ENCODE measurements around the gene TMEM47.

TMEM47 gene

DNA sequence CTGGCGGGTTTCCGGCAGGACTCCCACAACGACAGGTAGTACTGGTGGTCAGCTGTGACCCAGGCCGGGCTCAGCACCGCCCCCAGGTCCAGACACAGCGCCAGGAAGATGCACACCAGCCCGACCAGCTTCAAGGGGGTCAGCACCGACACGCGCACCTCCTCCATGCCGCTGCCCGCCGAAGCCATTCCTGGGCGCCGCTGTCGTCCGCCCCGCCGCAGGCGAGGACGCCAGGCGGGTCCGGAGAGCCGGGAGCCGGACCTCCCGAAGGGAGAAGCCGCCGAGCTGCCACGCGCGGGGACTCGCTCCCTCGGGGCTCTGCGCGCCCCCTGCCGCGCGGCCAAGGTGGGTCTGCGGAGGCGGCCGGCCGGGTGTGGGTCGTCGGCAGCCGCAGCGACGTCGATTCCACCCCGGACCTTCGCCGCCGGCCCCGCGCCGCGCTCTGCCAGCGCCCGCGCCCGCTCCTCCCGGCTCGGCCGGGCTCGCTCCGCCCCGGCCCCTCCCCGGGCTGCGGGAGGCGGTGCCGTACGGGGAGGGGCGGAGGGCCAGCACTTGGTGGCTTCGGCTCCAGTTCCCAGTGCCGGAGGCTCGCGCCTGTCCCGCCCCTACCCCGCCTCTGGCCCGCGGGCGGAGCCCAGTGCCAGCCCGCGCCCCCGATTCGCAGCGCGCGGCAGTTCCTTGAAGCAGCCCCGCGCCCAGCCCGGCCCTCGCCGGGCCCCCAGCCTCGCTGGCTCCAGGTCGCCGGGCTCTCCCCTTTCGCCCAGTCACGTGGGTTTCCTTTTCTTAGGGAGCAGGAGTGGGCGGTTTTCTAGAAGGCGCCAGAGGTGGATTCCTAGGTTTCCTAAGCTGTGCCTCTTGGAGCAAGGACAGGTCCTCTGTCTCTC, at the start of gene TMEM47:
Gene TMEM47 (minus strand): TSS at position 444 of the 884 bp plus-strand sequence. CDS start 256 bp downstream, at position 188.
- no peak for DNase-seq (ENCODE audit: low read depth in 1 of 2, low spot score in 1 of 2)

DNA sequence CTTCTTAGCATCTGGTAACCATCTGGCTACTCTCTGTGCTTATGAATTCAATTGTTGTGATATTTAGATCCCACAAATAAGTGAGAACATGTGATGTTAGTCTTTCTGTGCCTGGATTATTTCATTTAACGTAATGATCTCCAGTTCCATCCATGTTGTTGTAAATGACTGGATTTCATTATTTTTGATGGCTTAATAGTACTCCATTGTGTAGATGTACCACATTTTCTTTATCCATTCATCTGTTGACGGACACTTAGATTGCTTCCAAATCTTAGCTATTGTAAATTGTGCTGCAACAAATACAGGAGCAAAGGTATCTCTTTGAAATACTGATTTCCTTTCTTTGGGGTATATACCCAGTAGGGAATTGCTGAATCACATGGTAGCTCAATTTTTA, 30.0 kb upstream of the TMEM47 start:
- no peak for DNase-seq (ENCODE audit: low read depth in 1 of 2, low spot score in 1 of 2)

DNA sequence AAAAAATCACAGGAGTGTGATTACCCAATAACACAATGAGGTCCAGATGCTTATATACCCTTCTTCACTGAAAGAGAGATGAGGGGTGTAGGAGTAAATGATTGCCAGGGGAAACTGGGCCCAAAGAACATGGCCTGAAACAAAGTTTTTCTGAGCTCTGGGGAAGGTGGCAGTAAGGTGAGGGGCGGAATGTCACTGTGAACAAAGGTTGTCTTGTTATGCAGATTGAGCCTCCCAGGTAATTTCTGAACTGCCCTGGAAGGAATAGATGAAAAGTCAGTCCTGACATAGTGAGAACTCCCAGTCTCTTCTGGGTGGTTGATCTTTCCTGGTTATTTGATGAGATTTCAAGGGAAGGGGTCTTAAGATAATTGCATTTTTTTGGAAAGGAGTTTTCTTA, 2.5 kb upstream of the TMEM47 start:
- DNase-seq (ENCODE audit: low read depth in 1 of 2, low spot score in 1 of 2), result no peak

DNA sequence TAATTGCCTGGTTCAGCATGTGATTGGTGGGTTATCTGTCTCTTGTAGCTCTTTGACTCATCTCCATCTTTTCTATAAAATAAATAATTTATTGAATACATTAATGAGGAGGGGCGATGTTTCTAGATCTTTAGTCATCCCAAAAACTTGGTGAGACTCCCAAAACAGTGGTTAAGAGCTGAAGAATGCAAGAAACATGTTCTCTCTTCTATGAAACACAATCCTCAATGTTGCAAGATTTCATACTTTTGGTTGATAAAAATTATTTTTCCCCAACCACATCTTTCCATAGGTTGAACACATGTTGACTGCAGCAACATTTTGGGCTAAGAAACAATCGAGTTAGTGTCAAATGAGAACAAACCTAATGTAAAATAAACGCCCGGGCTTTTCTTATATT, 1.2 kb upstream of the TMEM47 start:
- DNase-seq (ENCODE audit: low read depth in 1 of 2, low spot score in 1 of 2), result no peak

DNA sequence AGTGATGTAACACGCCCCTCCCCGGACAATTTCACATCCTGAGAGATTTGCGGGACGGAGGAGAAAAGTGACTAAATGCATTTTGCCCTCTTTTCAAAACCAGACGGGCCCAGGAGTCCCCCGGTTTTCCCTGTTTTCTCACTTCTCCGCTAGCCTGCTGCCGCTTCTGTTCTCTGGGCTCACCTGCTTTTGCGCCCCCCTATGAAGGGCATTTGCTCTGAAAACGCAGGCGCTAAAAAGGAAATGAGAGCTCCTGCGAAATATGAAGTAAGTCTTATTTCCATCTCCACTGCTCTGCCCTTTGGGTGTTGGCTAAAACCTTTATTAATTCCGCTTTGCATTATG, 613 bp upstream of the TMEM47 start:
- DNase-seq (ENCODE audit: low read depth in 1 of 2, low spot score in 1 of 2), result no peak

DNA sequence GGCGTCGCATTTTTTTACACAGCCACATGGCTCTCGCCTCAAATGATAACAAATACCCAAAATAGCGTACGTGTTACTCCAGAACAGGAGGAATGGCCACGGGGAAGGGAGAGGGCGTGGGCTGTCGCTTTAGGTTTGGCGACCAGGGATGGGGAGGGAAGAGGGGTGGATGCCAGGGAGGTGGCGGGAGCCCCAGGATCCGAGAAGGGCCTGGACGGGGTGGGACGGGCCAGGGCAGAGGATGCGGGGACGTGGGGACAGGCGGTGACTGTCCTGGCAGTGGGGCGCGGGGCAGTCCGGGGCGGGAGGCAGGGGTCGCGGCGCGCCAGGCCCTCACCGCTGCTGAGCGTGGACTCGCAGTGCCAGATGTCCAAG, 631 bp downstream of the TMEM47 start:
- DNase-seq (ENCODE audit: low read depth in 1 of 2, low spot score in 1 of 2), result no peak

DNA sequence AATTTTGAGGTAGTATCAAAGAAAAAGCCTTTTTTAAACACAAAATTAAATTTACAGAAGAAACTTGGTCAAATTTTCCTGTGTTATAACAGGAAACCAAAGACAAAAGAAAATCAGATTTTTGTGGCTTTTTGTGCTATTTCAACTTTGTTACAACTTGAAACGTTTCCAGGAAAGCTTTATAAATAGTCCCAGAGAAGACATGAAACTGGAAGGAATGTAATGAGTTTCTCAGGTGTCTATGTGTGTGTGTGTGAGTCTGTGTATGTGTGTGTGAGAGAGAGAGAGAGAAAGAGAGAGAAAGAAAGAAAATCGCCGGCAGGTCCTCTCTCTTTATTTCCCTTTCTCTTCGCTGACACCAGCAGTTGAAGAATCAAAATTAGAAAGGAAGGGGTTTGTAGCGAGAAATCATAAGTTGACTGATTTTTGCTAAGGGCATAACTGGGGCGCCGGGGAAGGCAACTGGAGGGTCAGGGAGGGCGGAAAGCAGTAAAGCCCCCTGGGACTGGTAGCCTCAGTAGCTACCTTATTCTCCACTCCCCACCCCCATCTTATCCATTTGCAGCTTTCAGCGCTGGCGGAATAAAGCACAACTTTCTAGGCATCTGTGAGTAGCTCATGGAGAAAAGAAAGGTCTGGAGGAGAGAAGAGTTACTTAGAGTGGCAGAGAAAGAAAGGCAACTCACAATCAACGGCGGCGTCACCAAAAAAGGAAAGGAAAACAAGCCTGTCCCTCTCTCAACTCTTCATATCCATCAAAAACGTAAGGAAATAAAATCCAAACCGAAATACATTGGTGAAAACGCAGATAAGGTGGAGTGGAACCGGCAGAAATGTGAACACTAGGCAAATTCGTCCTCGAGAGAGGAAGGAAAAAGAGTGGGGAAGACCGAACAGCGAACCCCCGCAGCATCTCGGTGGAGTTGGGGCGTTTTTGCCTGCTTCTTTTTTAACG, 1.3 kb downstream of the TMEM47 start:
- DNase-seq (ENCODE audit: low read depth in 1 of 2, low spot score in 1 of 2), result no peak

DNA sequence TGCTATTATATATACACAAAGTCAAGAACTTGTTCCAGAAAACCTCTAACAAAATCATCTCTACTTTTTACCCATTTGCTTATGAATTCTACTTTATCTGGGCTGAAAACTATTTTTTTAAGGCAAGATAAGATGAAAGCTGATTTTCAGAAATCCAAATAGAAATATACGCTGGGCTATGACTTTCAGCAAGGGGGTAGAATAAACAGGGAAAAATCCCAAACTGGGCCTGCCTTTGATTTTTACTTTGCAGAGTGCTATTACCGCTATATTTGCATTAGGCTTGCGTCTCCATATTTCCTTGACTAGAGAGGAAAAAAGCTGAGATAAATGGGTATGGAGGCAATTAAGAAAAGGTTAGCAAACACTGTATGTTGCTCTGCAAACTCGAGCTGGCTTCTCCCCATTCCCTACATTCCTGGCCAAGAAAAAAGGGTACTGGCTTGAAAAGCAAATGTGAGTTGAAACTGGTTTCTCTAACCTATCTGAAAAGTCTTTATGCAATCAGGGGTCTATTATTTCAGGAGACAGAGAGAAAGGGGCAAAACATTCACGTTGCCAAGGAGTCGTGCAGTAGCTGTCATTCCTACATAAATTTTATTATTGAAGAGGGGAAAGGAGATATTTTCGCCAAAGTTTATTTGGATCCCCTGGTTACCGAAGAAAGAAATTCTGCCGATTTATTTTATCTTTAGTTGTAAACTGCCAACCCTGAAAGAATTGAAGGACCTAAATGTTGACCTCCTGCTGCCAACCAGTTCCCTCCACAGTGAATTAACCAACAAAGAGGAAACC, 2.2 kb downstream of the TMEM47 start:
- DNase-seq (ENCODE audit: low read depth in 1 of 2, low spot score in 1 of 2), result no peak

DNA sequence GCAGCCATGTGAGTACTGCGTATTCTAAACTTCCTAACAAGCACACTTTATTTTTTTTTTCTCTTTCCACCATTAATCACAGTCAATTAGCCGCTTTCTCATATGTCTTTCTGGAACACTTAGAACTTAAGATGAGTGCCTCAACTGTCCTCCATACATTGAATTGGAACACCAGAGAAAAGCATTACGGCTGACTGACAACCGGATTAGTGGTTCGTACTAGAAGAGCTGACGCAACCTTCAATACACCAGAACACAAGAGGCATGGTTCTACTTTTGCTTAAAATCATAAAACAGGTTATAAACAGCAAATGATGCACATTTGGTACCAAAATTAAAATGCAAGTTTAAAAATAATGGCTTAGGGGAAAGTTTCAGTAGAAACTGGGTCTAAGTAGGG, 3.3 kb downstream of the TMEM47 start:
- DNase-seq (ENCODE audit: low read depth in 1 of 2, low spot score in 1 of 2), result no peak

DNA sequence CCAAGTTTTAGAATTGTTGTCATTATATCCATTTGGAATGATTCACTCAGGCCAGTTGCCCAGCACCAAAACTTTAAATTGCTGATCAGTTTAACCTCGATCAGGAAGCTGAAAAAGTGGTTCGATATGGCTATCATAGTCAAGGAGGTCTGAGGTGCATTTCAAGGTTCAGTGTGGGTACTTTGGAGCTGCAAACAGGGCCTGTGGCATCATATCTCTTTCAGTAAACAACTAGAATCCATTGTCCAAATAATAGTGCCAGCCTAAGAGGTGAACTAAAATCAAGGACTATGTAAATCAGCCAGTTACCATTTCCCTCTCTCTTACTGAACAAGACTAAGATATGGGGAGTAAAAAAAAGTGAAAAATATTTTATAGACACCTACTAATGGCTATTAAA, 14.2 kb downstream of the TMEM47 start:
- DNase-seq (ENCODE audit: low read depth in 1 of 2, low spot score in 1 of 2), result no peak

DNA sequence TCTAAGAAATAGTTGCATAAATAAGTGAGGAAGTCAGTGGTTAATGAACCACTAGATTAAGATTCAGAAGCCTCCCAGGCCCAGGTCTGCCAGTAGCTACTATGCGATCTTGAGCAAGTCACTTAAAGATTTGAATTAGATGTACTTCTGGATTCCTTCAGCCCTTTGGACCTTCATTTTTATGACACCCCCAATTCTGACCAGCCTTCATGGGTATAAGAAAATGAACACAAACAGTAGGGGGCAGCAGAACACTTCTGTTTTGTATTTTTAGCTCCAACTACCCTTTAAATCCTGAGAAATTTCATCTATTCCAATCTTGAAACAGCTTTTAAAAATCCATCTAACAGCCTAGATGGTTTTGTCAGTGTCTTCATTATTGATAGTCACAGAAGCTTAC, 19.0 kb downstream of the TMEM47 start:
- no peak for DNase-seq (ENCODE audit: low read depth in 1 of 2, low spot score in 1 of 2)

DNA sequence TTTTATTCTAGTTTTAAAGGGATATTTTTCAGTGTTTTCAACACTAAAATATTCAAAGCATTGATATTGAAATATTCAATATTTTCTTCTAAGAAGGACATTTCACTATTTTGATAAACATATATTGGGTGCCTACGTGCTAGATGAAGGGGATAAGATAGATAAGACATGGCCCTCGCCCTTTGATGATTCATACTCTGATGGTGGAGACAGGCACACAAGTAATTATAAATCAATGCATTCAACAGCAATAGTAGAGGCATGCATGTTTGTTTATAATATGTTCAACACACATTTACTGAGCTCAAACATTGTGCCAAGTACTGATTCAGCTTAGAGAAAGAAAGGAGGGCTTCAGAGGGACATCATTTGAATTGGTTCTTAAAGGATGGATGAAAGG, 22.7 kb downstream of the TMEM47 start:
- DNase-seq (ENCODE audit: low read depth in 1 of 2, low spot score in 1 of 2), result no peak

DNA sequence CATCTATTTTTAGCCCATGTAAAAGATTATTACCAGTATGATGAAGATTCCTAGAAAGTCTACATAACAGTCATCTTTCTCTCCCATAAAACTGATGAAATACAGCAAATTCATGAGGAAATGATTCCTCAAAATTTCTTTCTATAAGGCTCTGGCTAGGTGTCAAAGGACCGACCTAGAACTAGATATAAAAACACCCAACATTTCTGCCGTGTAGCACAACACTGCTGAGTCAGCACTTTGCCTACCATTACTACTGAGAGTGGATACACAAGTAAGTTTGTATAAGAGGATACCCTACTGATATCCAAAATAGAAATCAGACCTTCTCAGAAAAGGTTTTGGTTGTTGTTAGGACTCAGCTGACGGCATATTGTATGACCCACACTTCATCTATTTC, 24.7 kb downstream of the TMEM47 start:
- no peak for DNase-seq (ENCODE audit: low read depth in 1 of 2, low spot score in 1 of 2)

DNA sequence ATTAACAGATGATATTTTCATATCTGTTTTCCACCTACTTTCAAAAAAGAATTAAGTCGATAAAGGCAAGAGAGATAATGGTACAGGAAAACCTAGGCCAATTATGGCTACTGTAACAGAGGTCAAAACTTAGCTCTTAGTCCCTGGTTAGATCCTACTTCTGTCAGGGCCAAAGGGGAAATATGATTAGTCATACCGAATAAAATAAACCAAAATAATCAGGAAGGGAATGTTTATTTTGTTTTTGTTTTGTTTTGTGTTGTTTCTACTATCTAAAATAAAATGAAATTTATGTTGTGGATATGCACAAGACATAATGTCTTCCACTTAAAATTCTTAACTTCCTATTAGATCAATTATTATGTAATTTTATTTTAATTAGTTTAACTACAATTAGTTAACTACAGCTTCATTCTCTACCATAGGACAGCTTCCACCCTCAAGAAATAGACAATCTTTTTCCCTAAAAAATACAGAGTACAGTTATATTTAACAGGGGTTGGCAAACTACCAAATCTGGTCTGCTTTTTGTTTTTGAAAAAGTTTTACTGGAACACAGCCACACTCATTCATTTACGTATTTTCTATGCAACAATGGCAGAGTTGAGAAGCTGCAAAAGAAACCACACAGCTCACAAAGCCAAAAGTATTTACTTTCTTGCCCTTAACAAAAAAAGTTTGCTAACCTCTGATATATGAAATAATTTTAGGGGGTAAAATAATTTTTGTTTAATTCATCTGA, 25.4 kb downstream of the TMEM47 start:
- DNase-seq (ENCODE audit: low read depth in 1 of 2, low spot score in 1 of 2), result no peak

DNA sequence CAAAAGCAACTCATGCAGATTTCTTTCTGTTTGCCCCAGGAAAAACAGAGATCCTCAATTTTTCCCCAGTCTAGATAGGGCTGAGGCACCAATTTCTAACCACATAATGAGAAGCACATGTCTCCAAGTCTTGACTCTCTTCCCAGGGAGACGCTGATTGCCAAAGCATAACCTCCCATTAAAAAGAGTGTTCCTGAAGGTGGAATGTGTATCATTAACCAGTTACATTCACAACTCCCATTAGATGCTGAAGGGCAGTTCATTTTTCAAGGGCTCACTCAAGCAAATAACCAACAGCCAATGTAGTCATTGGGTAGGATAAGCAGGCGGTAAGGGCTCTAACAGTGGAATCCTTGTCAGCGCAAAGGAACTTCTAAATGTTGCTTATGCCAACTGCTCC, 27.5 kb downstream of the TMEM47 start:
- no peak for DNase-seq (ENCODE audit: low read depth in 1 of 2, low spot score in 1 of 2)

DNA sequence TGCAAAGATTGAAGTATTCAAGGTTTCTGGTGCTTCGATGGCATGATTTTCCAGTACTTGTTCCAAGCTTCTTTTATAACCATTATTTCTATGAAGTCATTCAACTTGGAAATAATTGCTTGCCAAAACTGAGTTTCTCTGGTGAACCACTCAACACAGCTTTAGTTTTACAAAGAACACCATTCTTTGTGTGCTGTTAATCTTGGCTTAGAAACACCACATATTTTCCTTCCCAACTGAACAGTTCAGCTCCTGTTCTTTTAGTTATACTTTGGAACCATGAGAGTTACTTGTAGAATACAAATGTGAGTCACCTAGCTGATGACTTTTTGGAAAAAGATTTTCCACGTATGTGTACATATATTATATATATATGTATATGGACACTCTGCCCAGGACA, 32.7 kb downstream of the TMEM47 start:
- DNase-seq (ENCODE audit: low read depth in 1 of 2, low spot score in 1 of 2), result no peak

DNA sequence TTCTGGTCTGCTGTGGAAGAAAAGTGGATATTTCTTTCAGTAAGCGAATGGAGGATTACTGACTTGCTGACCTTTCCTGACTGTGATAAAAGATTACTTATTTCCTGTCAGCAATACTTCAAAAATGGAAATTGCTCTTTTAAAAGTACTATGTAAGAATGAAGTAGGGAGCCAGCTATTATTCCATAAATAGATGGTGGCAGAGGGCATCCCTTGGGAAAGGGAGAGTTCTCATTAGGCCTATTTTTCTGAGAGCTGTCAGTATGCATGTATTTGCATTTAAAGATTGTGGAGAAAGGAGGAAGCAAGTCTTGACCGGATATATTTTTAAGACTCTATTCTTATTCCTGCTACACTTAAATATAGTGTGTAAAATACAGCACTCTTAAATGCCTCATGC, 37.2 kb downstream of the TMEM47 start:
- DNase-seq (ENCODE audit: low read depth in 1 of 2, low spot score in 1 of 2), result no peak

DNA sequence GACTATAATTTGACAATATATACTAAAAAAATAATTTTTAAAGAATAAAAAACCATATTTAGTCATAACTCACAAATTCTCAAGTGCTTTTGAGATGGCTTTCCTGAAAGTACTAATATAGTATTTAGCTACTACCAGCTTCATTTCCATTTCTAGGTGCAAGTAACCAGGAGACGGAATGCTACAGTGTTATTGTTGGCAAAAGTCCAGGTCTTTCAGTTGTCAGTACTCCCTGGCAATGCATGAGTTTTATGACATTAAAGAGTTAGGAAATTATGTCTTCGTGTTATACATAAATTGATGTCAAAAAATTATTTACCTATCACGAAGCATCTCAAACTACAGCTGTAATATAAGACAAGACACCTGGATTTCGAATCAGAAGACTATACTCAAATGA, 45.0 kb downstream of the TMEM47 start:
- no peak for DNase-seq (ENCODE audit: low read depth in 1 of 2, low spot score in 1 of 2)

DNA sequence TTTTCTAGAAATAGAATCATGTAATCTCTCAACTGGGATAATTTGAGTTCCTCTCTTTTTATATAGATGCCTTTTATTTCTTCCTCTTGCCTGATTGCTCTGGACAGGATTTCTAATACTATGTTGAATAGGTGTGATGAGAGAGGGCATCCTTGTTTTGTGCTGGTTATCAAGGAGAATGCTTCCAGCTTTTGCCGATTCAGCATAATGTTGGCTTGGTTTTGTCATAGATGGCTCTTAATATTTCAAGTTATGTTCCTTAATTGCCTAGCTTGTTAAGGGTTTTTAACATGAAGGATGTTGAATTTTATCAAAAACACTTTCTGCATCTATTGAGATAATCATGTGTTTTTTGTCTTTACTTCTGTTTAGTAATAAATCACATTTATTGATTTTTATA, 58.7 kb downstream of the TMEM47 start:
- no peak for DNase-seq (ENCODE audit: low read depth in 1 of 2, low spot score in 1 of 2)

DNA sequence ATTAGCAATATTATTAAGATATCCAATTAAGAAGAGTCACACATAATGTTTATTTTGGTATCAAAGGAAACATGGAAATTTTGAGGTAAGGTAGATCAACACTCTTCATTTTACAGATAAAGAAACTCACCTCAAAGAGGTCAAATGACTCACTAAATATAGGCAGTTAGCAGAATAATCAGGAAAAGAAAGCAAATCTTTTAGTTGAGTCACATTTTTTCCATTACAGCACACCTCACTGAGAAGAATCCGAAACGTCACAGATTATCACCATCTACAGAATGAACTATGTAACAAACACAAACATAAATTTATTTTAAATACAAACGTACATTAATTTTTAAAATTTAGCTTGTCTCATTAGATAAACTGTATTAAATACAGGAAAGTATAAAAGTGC, 70.1 kb downstream of the TMEM47 start:
- DNase-seq (ENCODE audit: low read depth in 1 of 2, low spot score in 1 of 2), result no peak

Data from stimulated activated CD4-positive, alpha-beta T cell treated with anti-CD3 and anti-CD28 coated beads, Interleukin-15, amount 100 ng/mL, for 1 hour (primary cell).